ENCODE measurements around the gene CACNA2D4.

- TF ChIP-seq CTCF (IDR thresholded peaks at IDR 0.05) (no peak), POLR2A (IDR thresholded peaks at IDR 0.05) (no peak)
Measured at GRCh38 chr12:1806301-1807086, 112.0 kb downstream of the CACNA2D4 start.

Data from thyroid gland (tissue), 4 donors.